ENCODE data around the gene OR4D5.
A peak's percentile ranks its signal among the peaks of the same experiment; 100 is the strongest.

The OR4D5 gene

DNA sequence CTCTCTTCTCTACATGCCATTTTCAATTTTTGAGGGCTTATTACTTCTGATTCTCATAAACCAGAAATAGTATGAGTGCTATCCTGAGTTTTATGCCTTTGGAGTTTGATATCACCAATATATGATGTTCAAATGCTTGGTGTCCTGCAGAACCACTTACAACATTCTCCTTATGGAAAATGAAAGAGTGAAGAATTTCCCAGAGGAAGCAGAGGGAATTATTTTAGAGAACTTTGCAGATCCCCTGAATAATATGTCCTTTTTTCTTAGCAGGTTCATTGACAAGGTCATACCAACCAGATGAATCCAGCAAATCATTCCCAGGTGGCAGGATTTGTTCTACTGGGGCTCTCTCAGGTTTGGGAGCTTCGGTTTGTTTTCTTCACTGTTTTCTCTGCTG, at the start of gene OR4D5:
Gene OR4D5 (plus strand): TSS at position 301 of the 400 bp plus-strand sequence. CDS start 0 bp downstream, at position 301.
- ATAC-seq (no peak), DNase-seq (no peak)
- peaks cover under 1% of the 10 kb centered on the region for H3K27me3 Mint-ChIP-seq
- no peak within 1 kb of the TSS for H3K4me3 Mint-ChIP-seq
- peaks cover 5 to 6% of the 10 kb centered on the region in 2 donors for H3K9me3 Mint-ChIP-seq
- H3K27ac Mint-ChIP-seq: no peak within 1 kb of the TSS
- H3K4me1 Mint-ChIP-seq: no peaks in the 10 kb centered on the region

DNA sequence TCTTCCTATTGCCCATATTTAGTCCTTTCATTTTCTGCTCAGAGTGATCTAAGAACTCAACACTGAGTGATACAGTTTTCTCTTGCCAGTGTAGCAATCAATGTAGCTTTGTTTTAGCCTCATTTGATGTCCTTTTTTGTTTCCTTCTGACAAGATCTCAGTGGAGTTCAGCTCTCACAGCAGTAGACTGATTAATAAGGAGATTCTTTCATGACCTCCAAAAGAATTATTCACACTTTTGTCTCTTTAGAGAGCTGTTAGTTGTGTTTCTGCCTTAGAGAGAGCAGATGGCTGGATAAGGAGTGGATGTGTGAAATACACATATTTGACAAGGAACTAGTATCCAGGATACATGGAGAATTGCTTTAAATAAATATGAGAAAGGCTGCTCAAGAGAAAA, 47.4 kb upstream of the OR4D5 start:
- DNase-seq: no peak
- Mint-ChIP-seq H3K4me3 (no peak overlapping the region), H3K4me1 (no peaks in the 10 kb centered on the region), H3K27ac (no peak overlapping the region), H3K9me3 (no peaks in the 10 kb centered on the region), H3K27me3 (peaks cover 8% of the 10 kb centered on the region)
- no peak for ATAC-seq

DNA sequence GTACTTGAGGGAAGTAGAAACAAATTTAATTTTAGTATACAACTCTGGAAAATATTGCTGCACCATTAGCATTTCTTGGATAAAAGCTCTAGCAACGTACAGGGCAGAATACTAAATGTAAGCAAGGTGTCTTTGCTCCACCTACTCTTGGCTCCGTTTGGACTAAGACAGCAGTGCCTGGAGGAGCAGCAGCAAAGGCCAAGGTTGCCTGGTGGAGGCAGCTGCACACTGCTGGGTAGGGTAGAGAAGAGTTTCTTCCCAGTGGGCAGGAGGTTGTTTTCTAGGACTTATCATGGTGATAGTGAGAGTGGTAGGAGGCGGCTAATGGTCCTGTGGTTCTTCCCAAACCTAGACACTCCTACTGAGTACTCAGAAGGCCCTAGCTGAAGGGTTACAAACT, 39.6 kb upstream of the OR4D5 start:
- Mint-ChIP-seq H3K27me3 (no peaks in the 10 kb centered on the region), H3K4me3 (no peak overlapping the region), H3K27ac (no peak overlapping the region), H3K9me3 (no peaks in the 10 kb centered on the region), H3K4me1 (no peaks in the 10 kb centered on the region)
- ATAC-seq (peak; percentile 12), DNase-seq (no peak)

GRCh38 chr11:123901867-123902266, 37.5 kb upstream of the OR4D5 start, which contains the start of gene OR8D4:
Gene OR8D4 (plus strand): TSS chr11:123902167. CDS start chr11:123906432, 4,265 bp downstream.
- Mint-ChIP-seq H3K4me3 (no peak within 1 kb of the TSS), H3K4me1 (no peaks in the 10 kb centered on the region), H3K27me3 (no peaks in the 10 kb centered on the region), H3K27ac (no peak within 1 kb of the TSS), H3K9me3 (no peaks in the 10 kb centered on the region)
- no peak for ATAC-seq
- no peak for DNase-seq

DNA sequence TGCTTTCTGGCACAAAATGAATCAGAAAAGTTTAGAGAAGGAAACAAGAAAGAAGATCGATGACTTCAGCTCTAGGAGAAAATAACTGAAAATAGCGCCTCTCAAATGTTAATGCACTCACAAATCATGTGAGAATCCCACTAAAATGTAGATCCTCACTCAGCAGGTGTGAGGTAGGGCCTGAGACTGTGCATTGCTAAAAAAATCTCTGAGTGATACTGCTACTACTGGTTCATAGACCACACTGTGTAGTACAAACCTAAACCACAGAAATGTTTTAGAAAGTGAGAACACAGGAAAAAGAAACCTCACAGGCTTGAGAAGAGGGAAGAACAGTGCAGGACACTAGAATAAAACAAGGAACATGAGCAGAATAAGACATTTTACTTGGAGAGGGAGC, 35.5 kb upstream of the OR4D5 start:
- no peak overlapping the region for H3K27ac Mint-ChIP-seq
- H3K4me3 Mint-ChIP-seq: no peak overlapping the region
- DNase-seq: no peak
- ATAC-seq: no peak
- no peaks in the 10 kb centered on the region for H3K27me3 Mint-ChIP-seq
- no peaks in the 10 kb centered on the region for H3K4me1 Mint-ChIP-seq
- no peaks in the 10 kb centered on the region for H3K9me3 Mint-ChIP-seq

GRCh38 chr11:123904932-123905331, 34.5 kb upstream of the OR4D5 start:
- Mint-ChIP-seq H3K4me3 (no peak overlapping the region), H3K27ac (no peak overlapping the region), H3K27me3 (no peaks in the 10 kb centered on the region), H3K4me1 (no peaks in the 10 kb centered on the region), H3K9me3 (no peaks in the 10 kb centered on the region)
- DNase-seq (no peak), ATAC-seq (no peak)

- Mint-ChIP-seq H3K27ac (no peak overlapping the region), H3K27me3 (no peaks in the 10 kb centered on the region), H3K9me3 (no peaks in the 10 kb centered on the region), H3K4me1 (no peaks in the 10 kb centered on the region), H3K4me3 (no peak overlapping the region)
- no peak for DNase-seq
- ATAC-seq: no peak
These were observed 33.6 kb upstream of the OR4D5 start for GRCh38 chr11:123905826-123906225.

DNA sequence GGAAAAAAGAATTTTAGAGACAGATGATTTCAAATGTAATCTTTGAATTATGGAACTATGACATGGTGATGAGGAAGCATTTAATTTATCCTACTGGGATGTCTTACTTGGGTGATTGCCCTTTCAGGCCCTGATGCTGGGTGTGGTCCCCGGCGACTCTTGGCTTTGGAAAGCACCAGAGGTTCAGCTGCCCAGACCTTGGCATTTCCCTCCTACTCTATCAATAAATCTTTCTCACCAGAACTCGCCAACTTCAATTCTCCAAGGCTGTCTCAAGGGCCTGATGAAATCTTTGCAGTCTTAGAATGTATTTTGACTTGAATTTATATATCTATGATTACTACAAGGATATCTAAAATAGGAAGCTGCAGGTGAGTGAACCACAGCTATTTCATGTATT, 18.5 kb upstream of the OR4D5 start:
- Mint-ChIP-seq H3K9me3 (no peaks in the 10 kb centered on the region), H3K4me3 (no peak overlapping the region), H3K27ac (no peak overlapping the region), H3K27me3 (no peaks in the 10 kb centered on the region), H3K4me1 (no peaks in the 10 kb centered on the region)
- DNase-seq (no peak), ATAC-seq (no peak)

- Mint-ChIP-seq H3K27ac (no peak overlapping the region), H3K4me3 (no peak overlapping the region), H3K27me3 (no peaks in the 10 kb centered on the region), H3K4me1 (no peaks in the 10 kb centered on the region), H3K9me3 (no peaks in the 10 kb centered on the region)
- no peak for DNase-seq
- no peak for ATAC-seq
These were observed 15.4 kb upstream of the OR4D5 start for GRCh38 chr11:123924027-123924426.

DNA sequence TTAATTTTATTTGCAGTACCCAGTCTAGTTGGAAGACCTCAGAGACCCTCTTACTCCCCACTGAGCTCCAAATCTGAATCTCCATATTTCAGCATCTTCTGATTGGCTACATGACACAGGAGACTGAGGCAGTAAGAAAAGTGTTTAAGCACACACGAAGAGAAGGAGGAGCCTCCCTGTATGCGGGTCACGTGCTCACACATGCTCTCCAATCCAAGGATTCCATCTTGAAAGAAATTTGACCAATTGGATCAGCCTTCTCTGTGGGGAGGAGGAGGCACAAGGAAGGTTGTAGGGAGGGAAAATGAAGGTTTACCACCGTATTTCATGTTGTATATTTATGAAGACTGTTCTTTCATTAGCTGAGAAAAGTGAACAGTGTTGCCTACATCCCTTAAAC, 3.0 kb downstream of the OR4D5 start:
- H3K27ac Mint-ChIP-seq: no peak overlapping the region
- no peaks in the 10 kb centered on the region for H3K27me3 Mint-ChIP-seq
- no peak overlapping the region for H3K4me3 Mint-ChIP-seq
- H3K4me1 Mint-ChIP-seq: no peaks in the 10 kb centered on the region
- ATAC-seq (no peak), DNase-seq (no peak)
- peaks cover 5 to 6% of the 10 kb centered on the region in 2 donors for H3K9me3 Mint-ChIP-seq

DNA sequence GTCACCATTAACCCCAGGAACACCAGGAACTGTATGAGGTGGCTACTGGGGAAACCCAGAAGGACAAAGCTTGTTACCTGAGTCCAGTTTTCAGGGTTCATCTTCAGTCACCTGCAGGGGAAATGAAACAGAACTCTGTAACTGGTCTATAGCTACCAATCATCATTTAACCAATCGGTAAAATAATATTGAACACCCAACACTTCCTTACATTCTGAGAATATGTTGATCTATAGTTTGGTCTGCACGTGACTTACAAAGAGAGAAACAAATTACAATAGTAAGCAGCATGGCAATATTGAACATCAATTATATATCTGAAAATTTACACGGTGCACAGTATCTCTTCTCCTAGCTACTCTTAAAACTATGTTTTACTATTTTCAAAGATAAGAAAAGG, 4.3 kb downstream of the OR4D5 start, which contains the start of gene OR6T1:
Gene OR6T1 (minus strand): TSS at position 101 of the 400 bp plus-strand sequence. CDS start 0 bp downstream, at position 101.
- peaks cover 5 to 6% of the 10 kb centered on the region in 2 donors for H3K9me3 Mint-ChIP-seq
- H3K4me3 Mint-ChIP-seq: no peak within 1 kb of the TSS
- ATAC-seq (no peak), DNase-seq (no peak)
- no peak within 1 kb of the TSS for H3K27ac Mint-ChIP-seq
- no peaks in the 10 kb centered on the region for H3K27me3 Mint-ChIP-seq
- H3K4me1 Mint-ChIP-seq: no peaks in the 10 kb centered on the region

- Mint-ChIP-seq H3K4me1 (no peaks in the 10 kb centered on the region), H3K4me3 (no peak overlapping the region), H3K9me3 (no peaks in the 10 kb centered on the region), H3K27ac (no peak overlapping the region), H3K27me3 (no peaks in the 10 kb centered on the region)
- ATAC-seq (no peak), DNase-seq (no peak)
These were observed 5.7 kb downstream of the OR4D5 start for GRCh38 chr11:123945132-123945531.

- H3K27ac Mint-ChIP-seq: no peak overlapping the region
- H3K4me1 Mint-ChIP-seq: no peaks in the 10 kb centered on the region
- H3K27me3 Mint-ChIP-seq: no peaks in the 10 kb centered on the region
- H3K9me3 Mint-ChIP-seq: peaks cover 6 to 10% of the 10 kb centered on the region in 2 donors
- DNase-seq (no peak), ATAC-seq (no peak)
- no peak overlapping the region for H3K4me3 Mint-ChIP-seq
These were observed 17.3 kb downstream of the OR4D5 start for GRCh38 chr11:123956752-123957151.

DNA sequence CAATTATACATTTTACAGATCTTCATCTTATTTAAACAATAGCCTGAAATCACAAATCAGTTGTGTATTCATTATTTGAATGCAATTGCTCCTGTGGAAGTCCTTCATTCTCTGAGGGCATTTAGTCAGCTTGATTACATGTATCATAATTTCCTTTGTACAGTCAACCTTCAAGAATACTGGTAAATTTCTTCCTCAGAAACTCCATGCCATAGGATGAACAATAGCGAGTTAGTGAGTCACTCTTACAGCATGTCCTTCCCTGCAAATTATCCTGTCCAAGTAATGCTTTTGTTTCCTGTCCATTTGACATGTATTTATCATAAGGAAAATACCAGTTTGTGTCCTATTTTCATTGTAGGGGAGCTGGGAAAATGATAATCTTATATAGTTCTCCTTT, 34.4 kb downstream of the OR4D5 start:
- H3K4me3 Mint-ChIP-seq: no peak overlapping the region
- H3K4me1 Mint-ChIP-seq: no peaks in the 10 kb centered on the region
- H3K27me3 Mint-ChIP-seq: peaks cover 10% of the 10 kb centered on the region
- no peak overlapping the region for H3K27ac Mint-ChIP-seq
- ATAC-seq (no peak), DNase-seq (no peak)
- peaks cover 0 to 6% of the 10 kb centered on the region in 2 donors for H3K9me3 Mint-ChIP-seq

DNA sequence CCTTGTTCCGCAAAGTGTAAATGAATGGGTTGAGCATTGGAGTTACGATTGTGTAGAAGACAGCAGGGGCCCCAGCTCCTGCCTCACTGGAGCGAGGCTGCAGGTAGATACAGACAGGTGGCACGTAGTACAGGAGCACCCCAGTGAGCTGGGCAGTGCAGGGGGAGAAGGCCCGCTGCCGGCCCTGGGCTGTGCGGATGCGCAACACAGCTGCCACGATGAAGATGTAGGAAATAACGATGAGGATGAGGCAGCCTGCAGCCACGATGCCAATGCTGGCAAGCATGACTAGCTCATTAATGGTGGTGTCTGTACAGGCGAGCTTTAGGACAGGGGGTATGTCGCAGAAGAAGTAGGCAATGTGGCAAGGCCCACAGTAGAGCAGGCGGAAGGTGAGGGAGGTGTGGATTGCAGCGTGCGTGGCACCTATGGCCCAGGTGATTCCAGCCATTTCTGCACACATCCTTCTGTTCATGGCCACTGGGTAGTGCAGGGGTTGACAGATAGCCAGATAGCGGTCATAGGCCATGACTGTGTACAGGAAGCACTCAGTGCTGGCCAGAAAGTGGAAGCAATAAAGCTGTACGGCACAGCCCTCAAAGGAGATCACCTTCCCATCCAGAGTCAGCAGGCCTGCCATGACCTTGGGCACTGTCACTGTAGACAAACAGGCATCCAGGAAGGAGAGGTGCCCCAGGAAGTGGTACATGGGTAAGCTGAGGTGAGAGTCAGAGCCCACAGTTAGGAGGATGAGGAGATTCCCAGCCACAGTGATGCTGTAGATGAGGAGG, 37.5 kb downstream of the OR4D5 start:
- DNase-seq (no peak), ATAC-seq (peak; percentile 53)
- no peak overlapping the region for H3K4me3 Mint-ChIP-seq
- peak overlapping the region in 1 of 2 donors; percentile 75 for H3K27ac Mint-ChIP-seq
- no peaks in the 10 kb centered on the region for H3K4me1 Mint-ChIP-seq
- H3K27me3 Mint-ChIP-seq: no peaks in the 10 kb centered on the region
- H3K9me3 Mint-ChIP-seq: peaks cover under 1 to 4% of the 10 kb centered on the region in 2 donors

DNA sequence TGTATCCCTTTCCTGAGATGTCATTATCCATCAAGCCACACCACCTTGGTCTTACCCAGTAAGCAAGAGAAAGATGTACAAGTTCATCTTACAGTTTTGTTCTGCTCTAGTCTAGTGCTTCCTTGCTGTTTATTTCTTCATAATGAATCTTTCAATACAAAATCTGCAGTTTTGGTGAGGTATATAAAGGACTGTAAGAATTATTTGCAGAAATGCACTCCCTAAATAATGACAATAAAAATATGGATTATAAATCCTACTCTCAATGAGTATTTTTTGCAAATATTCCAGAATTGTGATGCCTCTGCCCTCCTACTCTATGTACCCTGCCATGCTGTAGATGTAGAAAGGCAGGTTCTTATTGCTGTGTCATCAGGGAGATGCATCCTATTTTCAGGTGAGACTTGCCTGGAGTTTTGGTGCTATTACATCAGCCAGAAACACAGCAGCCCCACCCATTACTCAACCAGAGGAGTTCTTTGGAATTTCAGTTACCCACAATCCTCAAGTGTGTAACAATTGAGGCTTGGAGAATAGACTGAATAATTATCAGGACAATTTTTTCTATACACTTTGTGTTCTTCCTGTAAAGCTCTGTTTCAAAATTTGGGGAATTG, 38.4 kb downstream of the OR4D5 start, which contains the start of gene OR10S1:
Gene OR10S1 (minus strand): TSS at position 51 of the 617 bp plus-strand sequence. CDS start 117 bp downstream, outside the sequence.
- no peak within 1 kb of the TSS for H3K4me3 Mint-ChIP-seq
- H3K27ac Mint-ChIP-seq: peak within 1 kb of the TSS in 1 of 2 donors; percentile 75
- peak; percentile 23 for ATAC-seq
- H3K27me3 Mint-ChIP-seq: no peaks in the 10 kb centered on the region
- peaks cover 6 to 9% of the 10 kb centered on the region in 2 donors for H3K9me3 Mint-ChIP-seq
- H3K4me1 Mint-ChIP-seq: no peaks in the 10 kb centered on the region
- no peak for DNase-seq

All from stimulated activated naive CD8-positive, alpha-beta T cell treated with anti-CD3 and anti-CD28 coated beads, Interleukin-15, amount 100 ng/mL, for 72 hours (primary cell).